AG04450 (cell line): ENCODE results near the gene HLA-F. TPM values are rescaled to one million over a fixed set of nuclear protein-coding genes. Genes with fewer than 3 reads are reported as not detected.

Source experiments
- CTCF ChIA-PET: fragments of 300-600, 350-600 bp; formaldehyde crosslinking; extraction: SDS; loops from one replicate; lab custom pipeline; 2022; ENCODE audit warnings: antibody characterized with exemption, inconsistent platforms; lab: Charles Lee
- POLR2A ChIA-PET: fragments of 350-600 bp; formaldehyde crosslinking; extraction: SDS; loops from one replicate; lab custom pipeline; 2021; ENCODE audit warnings: antibody characterized with exemption, inconsistent platforms; lab: Yijun Ruan, JAX
- DNase-seq: peaks from one replicate; pipeline ENCODE4 v3.0.0-alpha.2; 2011; ENCODE audit warnings: low read depth, low spot score
- H3K27ac ChIP-seq: one replicate; pipeline ENCODE4 v1.5.1; 2012; ENCODE audit warnings: low read depth, low read length, control low read depth
- H3K27me3 ChIP-seq: one replicate; pipeline ENCODE4 v1.6.0; 2012; ENCODE audit warnings: low read length; ENCODE audit not compliant: control insufficient read depth, insufficient read depth
- H3K4me3 ChIP-seq: 2 replicates; pipeline ENCODE4 v1.5.1; 2011; ENCODE audit warnings: mild to moderate bottlenecking, low read depth, low read length, control low read depth
- H3K9me3 ChIP-seq: 2 replicates; pipeline ENCODE4 v1.5.1; 2012; ENCODE audit warnings: low read length; ENCODE audit not compliant: control insufficient read depth, insufficient read depth
- polyA plus RNA-seq: library from polyadenylated mRNA; depleted of rRNA; stranded (reverse); fragments of >200 nt; gene quantifications from 2 replicates; pipeline ENCODE4 v1.2.3, GENCODE V29; 2011
- TF ChIP-seq, protein P1 (sequence below): IDR thresholded peaks from 2 replicates; pipeline ENCODE4 v1.5.1; 2011; ENCODE audit warnings: low read depth, low read length, control low read depth, inconsistent platforms

The HLA-F gene
- polyA plus RNA-seq, 1 experiment: 0.12 TPM

DNA sequence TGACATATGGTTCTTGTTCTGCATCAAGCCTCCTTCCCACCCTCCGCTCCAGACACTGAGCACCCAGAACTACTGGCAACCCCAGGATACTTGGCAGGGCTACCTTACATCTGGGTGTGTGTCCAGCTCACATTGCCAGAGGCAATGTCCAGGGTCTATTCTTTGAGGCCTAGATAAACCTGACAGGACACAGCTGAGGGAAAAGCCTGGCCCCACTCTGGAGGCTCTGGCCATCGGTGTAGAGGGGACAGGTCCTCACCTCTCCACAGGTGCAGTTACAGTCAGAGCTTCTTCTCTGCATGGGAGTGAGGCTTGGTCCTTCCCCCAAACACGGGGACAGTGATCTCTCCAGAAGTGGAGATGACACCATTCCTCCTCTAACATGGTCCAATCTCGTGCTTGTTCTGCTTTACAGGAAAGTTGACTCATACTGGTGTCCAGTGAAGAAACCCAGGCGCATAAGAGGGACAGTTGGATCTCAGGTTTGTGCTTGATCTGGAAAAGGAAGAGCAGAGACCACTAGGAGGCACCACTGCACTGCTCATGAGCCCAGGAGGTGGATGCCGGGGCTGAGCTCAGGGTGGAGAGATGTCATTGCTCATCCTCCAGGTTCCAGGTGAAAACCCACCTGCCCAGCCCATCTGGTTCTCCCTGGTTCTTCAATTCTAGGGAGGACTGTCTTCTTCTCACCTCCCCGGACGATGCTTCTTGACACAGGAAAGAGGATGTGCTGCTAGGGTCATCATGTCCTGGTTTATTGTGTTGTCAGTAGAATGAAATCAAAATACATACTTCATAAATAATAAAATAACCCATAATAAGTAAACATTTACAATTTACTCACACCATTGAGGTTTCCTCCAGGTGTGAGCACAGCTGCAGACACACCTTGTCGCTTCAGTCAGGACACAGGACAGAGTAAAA is 14.7 kb downstream of the HLA-F start:
- CTCF ChIA-PET: interaction anchor here (0.7 to 4.1 kb wide), 9 partner anchors 11 to 274 kb away, joined by 3 to 26 read pairs (median 4); no protein-coding TSS in a partner anchor
- no peak overlapping the region for H3K4me3 ChIP-seq
- H3K9me3 ChIP-seq: no peaks in the 10 kb centered on the region
- H3K27ac ChIP-seq: no peak overlapping the region
- H3K27me3 ChIP-seq: peaks cover 2% of the 10 kb centered on the region
- TF ChIP-seq, protein P1, sequence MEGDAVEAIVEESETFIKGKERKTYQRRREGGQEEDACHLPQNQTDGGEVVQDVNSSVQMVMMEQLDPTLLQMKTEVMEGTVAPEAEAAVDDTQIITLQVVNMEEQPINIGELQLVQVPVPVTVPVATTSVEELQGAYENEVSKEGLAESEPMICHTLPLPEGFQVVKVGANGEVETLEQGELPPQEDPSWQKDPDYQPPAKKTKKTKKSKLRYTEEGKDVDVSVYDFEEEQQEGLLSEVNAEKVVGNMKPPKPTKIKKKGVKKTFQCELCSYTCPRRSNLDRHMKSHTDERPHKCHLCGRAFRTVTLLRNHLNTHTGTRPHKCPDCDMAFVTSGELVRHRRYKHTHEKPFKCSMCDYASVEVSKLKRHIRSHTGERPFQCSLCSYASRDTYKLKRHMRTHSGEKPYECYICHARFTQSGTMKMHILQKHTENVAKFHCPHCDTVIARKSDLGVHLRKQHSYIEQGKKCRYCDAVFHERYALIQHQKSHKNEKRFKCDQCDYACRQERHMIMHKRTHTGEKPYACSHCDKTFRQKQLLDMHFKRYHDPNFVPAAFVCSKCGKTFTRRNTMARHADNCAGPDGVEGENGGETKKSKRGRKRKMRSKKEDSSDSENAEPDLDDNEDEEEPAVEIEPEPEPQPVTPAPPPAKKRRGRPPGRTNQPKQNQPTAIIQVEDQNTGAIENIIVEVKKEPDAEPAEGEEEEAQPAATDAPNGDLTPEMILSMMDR: peak; percentile 65
- POLR2A ChIA-PET: interaction anchor here (0.5 kb wide), 1 partner anchor 23 kb away, joined by 3 read pairs; no protein-coding TSS in a partner anchor
- DNase-seq: peak; percentile 15

DNA sequence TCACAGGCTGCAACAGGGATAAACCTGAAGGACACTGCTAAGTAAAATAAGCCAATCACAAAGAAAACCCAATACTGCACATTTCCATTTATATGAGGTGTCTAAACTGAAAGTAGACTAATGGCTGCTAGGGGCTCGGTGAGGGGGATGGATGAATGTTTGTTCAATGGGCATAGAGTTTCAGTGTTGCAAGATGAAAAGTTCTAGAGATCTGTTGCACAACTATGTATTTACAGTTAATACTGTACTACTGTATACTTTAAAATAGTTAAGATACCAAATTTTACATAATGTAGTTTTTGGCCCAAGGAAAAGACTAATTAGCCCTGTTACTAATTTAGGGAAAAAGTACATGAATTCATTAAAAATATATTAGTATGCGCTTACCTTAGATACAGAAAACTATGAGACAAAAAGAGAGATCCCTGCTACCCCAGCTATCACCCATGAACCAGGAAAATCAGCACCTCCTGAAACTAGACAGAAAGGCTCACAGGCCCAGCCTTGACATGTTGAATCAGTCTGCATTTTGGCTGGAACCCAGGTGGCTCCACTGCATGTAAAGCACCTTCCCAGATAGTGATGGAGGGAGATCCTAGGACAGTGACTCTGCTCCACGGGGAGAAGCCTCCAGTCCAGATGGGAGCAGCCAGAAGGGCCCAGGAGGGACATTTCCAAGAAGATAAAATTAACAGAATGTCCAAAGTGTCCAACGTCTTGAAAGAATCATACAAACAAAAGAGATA is 16.1 kb downstream of the HLA-F start:
- peaks cover 2% of the 10 kb centered on the region for H3K27me3 ChIP-seq
- no peak overlapping the region for H3K4me3 ChIP-seq
- H3K27ac ChIP-seq: no peak overlapping the region
- no peaks in the 10 kb centered on the region for H3K9me3 ChIP-seq
- ChIA-PET POLR2A (no interaction called here), CTCF (interaction anchor here (1.0 to 4.1 kb wide), 6 partner anchors 14 to 272 kb away, joined by 3 to 26 read pairs (median 8); no protein-coding TSS in a partner anchor)
- TF ChIP-seq, protein P1: no peak
- DNase-seq: no peak

DNA sequence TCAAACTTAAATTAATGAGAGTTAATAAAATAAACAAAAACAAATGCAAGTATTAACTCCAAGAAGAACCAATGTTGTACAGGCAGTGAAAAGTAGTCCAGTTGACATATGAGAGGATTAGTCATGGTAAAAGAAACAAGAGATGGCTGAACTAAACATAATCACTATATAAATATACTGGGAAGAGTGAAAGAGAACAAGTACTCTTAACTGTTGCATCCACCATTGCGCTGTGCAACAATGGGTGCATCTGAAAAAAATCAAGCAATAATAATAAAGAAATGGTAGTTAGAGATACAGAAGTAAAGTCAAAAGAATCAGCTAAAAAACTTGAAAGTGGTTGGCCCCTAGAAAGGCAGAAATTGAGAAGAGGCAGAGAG is 16.6 kb downstream of the HLA-F start:
- Histone ChIP-seq H3K4me3 (no peak overlapping the region), H3K27me3 (peaks cover 2% of the 10 kb centered on the region), H3K27ac (no peak overlapping the region), H3K9me3 (no peaks in the 10 kb centered on the region)
- TF ChIP-seq, protein P1: no peak
- ChIA-PET CTCF (no interaction called here), POLR2A (no interaction called here)
- DNase-seq: no peak

DNA sequence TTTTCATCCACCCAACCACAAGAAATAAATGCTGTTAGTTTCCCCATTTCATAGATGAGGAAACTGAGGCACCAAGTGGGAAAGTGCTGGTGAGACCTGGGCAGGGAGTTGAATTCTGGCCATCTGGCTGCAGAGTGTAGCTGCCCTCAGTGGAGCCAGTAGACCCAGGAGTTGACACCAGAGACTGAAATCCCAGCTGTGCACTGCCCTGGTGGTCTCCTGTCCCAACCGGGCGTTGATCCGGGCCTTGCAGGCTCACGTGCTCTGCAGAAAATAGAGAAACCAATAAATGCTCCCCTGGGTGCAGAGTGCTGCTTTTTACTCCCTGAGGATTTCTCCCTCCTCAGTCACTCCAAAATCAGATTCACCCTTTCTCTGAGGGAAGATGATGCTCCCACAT is 18.4 kb downstream of the HLA-F start:
- Histone ChIP-seq H3K9me3 (no peaks in the 10 kb centered on the region), H3K27me3 (peaks cover 2% of the 10 kb centered on the region), H3K27ac (no peak overlapping the region), H3K4me3 (no peak overlapping the region)
- CTCF ChIA-PET: no interaction called here
- TF ChIP-seq, protein P1: no peak
- POLR2A ChIA-PET: no interaction called here
- no peak for DNase-seq

DNA sequence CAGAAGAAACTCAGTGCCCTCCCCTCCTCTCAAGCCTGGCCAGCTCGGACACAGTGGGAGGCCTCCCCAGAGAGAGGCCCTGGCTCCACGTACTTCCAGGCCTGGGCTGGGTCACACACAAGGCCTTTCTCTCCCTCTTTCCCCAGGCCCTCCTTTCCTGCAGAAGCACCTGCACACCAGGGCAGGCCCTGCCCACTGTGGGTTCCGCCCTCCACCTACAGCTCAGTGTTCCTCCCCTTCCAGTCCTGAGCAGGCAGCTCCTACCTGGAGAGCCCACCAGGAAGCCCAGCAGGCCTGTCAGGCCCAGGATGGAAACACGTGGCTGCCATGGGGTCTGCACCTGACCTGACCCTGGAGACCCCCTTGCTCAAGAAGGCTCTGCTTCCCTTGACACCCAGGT is 18.9 kb downstream of the HLA-F start:
- DNase-seq: no peak
- Histone ChIP-seq H3K27me3 (peaks cover 2% of the 10 kb centered on the region), H3K27ac (no peak overlapping the region), H3K9me3 (no peaks in the 10 kb centered on the region), H3K4me3 (no peak overlapping the region)
- ChIA-PET CTCF (no interaction called here), POLR2A (no interaction called here)
- TF ChIP-seq, protein P1: no peak
